SU-DHL-6 (cell line): ENCODE results near the gene CGB8.
"Not testable (repeated sequence)": the region's sequence is repeated elsewhere in the genome, so short reads cannot be mapped to it uniquely, and the experiment has no call there.

Source experiments
- H2AFZ ChIP-seq: fragments of 200-600 bp; sonication (generic); 2 replicates; pipeline ENCODE4 v1.6.1; 2014; ENCODE audit warnings: low read depth, mild to moderate bottlenecking, moderate library complexity, mixed read lengths, antibody characterized with exemption, low read length; ENCODE audit not compliant: severe bottlenecking
- H3F3A ChIP-seq: fragments of 200-600 bp; shearing (Covaris generic); 2 replicates; pipeline ENCODE4 v1.6.0; 2016; ENCODE audit warnings: antibody characterized with exemption, mild to moderate bottlenecking; ENCODE audit not compliant: insufficient read depth
- H3K27ac ChIP-seq: fragments of 200-600 bp; sonication (generic); 2 replicates; pipeline ENCODE4 v1.5.1; 2016; ENCODE audit warnings: low read depth, mild to moderate bottlenecking, low read length, moderate library complexity, mixed read lengths
- H3K27me3 ChIP-seq: fragments of 200-600 bp; sonication (generic), shearing (Covaris generic); 2 replicates; pipeline ENCODE4 v1.6.0; 2014; ENCODE audit warnings: mild to moderate bottlenecking, low read length
- H3K36me3 ChIP-seq: fragments of 200-600 bp; sonication (generic); 2 replicates; pipeline ENCODE4 v1.6.1; 2014; ENCODE audit warnings: mild to moderate bottlenecking, low read length, mixed read lengths
- H3K4me2 ChIP-seq: fragments of 300-600, 200-600 bp; shearing (Covaris generic), sonication (generic); 2 replicates; pipeline ENCODE4 v1.6.0; 2014; ENCODE audit warnings: low read length, low read depth, mild to moderate bottlenecking; ENCODE audit not compliant: poor library complexity, severe bottlenecking
- H3K4me3 ChIP-seq: fragments of 200-600 bp; sonication (generic); 2 replicates; pipeline ENCODE4 v1.5.1; 2014; ENCODE audit warnings: antibody characterized with exemption, low read length, mild to moderate bottlenecking, mixed read lengths; ENCODE audit not compliant: insufficient read depth, poor library complexity, severe bottlenecking
- H3K79me2 ChIP-seq: fragments of 200-600 bp; sonication (generic); 2 replicates; pipeline ENCODE4 v1.6.1; 2014; ENCODE audit warnings: mild to moderate bottlenecking, low read length, moderate library complexity; ENCODE audit not compliant: insufficient read depth
- H3K9ac ChIP-seq: fragments of 200-600 bp; sonication (generic); 2 replicates; pipeline ENCODE4 v1.7.0; 2014; ENCODE audit warnings: mild to moderate bottlenecking, low read length
- H3K9me2 ChIP-seq: fragments of 200-600 bp; sonication (generic); replicated peaks from 2 replicates; pipeline ENCODE4 v1.6.1; 2014; ENCODE audit warnings: low read length; ENCODE audit not compliant: insufficient read depth
- H3K9me3 ChIP-seq: fragments of 200-600 bp; sonication (generic); 2 replicates; pipeline ENCODE4 v1.6.1; 2014; ENCODE audit warnings: low read length, mixed read lengths; ENCODE audit not compliant: insufficient read depth
- H4K20me1 ChIP-seq: fragments of 200-600 bp; sonication (generic); 2 replicates; pipeline ENCODE4 v1.6.1; 2014; ENCODE audit warnings: low read depth, mild to moderate bottlenecking, antibody characterized with exemption, low read length, moderate library complexity, mixed read lengths
- EZH2phosphoT487 ChIP-seq: fragments of 200-600 bp; sonication (generic), shearing (Covaris generic); conservative IDR thresholded peaks from 2 replicates; pipeline ENCODE4 v1.6.1; 2018; ENCODE audit warnings: mild to moderate bottlenecking, antibody characterized with exemption, low read length, moderate library complexity, mixed read lengths
- TF ChIP-seq, protein P1 (sequence below): fragments of 200-600 bp; sonication (generic); IDR thresholded peaks from one replicate; pipeline ENCODE4 v1.5.1; 2017; ENCODE audit warnings: antibody characterized with exemption, mild to moderate bottlenecking, low read length, moderate library complexity; ENCODE audit not compliant: insufficient read depth, poor library complexity, severe bottlenecking

Gene CGB8

DNA sequence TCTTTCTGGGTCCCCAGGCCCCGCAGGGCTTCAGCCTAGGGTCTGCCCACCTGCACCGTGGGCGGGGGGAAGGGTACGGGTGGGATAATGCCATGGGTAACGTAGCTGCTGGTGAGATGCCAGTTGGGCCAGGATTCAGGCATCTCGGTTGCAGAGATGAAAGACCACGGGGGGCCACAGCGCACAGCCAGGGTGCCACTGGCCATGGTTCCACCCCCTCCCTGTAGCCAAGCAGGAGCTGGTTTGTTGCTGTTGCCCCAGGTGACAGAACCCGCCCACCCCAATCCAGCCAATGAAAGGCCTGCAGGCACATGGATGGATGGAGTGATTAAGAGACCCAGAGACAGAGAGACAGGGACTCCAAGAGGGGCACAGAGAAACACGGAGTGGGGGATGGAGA, 9.7 kb upstream of the CGB8 start:
- Histone ChIP-seq H2AFZ (no peak overlapping the region), H3K9ac (no peak overlapping the region), H3F3A (no peaks in the 10 kb centered on the region), H3K36me3 (no peaks in the 10 kb centered on the region), H3K9me3 (no peaks in the 10 kb centered on the region), H4K20me1 (no peaks in the 10 kb centered on the region), H3K4me2 (no peak overlapping the region), H3K27me3 (no peaks in the 10 kb centered on the region), H3K79me2 (no peaks in the 10 kb centered on the region), H3K4me3 (no peak overlapping the region), H3K27ac (no peak overlapping the region), H3K9me2 (no peaks in the 10 kb centered on the region)
- no peak for TF ChIP-seq EZH2phosphoT487
- TF ChIP-seq, protein P1, sequence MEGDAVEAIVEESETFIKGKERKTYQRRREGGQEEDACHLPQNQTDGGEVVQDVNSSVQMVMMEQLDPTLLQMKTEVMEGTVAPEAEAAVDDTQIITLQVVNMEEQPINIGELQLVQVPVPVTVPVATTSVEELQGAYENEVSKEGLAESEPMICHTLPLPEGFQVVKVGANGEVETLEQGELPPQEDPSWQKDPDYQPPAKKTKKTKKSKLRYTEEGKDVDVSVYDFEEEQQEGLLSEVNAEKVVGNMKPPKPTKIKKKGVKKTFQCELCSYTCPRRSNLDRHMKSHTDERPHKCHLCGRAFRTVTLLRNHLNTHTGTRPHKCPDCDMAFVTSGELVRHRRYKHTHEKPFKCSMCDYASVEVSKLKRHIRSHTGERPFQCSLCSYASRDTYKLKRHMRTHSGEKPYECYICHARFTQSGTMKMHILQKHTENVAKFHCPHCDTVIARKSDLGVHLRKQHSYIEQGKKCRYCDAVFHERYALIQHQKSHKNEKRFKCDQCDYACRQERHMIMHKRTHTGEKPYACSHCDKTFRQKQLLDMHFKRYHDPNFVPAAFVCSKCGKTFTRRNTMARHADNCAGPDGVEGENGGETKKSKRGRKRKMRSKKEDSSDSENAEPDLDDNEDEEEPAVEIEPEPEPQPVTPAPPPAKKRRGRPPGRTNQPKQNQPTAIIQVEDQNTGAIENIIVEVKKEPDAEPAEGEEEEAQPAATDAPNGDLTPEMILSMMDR = no peak

DNA sequence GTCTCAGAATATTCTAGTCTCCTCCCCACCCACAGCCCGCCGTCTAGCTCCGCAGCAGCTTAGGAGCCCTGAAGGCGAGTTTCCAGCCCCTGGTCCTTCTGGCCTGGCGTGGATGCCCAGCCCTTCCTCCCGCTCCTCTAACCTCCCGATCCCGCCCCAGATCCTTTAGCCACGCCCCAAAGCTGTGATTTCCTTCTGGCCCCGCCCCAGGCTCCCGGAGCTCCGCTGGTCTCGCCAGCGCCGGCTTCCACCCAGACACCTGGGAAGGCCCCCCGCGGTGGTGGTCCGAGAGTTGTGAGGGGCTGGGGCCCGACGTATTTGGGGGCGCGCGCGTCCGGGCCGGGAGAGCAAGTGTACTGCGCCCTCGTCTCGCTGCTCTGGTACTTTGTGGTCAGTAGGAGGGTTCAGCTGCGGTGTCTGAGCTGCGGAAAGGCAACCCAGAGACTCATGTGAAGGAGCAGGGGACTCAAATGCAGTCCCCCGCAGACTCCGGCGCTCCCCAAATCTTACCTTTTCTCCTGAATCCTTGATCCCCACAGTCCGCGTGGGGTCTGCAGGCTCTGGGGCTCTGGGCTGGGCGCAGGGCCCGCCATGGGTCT, 8.8 kb upstream of the CGB8 start, which contains the start of gene CGB7:
Gene CGB7, minus strand, starts transcription at position 114 of the 599 bp plus-strand sequence. CDS start 2,374 bp downstream, outside the sequence.
- H3K4me3 ChIP-seq = no peak within 1 kb of the TSS
- H3K4me2 ChIP-seq = no peak within 1 kb of the TSS
- no peaks in the 10 kb centered on the region for H3K9me3 ChIP-seq
- H3F3A ChIP-seq = no peaks in the 10 kb centered on the region
- H3K9ac ChIP-seq = no peak within 1 kb of the TSS
- H3K27me3 ChIP-seq = no peaks in the 10 kb centered on the region
- no peaks in the 10 kb centered on the region for H3K36me3 ChIP-seq
- H3K79me2 ChIP-seq = no peaks in the 10 kb centered on the region
- no peak for TF ChIP-seq EZH2phosphoT487
- TF ChIP-seq, protein P1 = no peak
- H3K9me2 ChIP-seq = no peaks in the 10 kb centered on the region
- H3K27ac ChIP-seq = no peak within 1 kb of the TSS
- H4K20me1 ChIP-seq = no peaks in the 10 kb centered on the region
- no peak within 1 kb of the TSS for H2AFZ ChIP-seq

DNA sequence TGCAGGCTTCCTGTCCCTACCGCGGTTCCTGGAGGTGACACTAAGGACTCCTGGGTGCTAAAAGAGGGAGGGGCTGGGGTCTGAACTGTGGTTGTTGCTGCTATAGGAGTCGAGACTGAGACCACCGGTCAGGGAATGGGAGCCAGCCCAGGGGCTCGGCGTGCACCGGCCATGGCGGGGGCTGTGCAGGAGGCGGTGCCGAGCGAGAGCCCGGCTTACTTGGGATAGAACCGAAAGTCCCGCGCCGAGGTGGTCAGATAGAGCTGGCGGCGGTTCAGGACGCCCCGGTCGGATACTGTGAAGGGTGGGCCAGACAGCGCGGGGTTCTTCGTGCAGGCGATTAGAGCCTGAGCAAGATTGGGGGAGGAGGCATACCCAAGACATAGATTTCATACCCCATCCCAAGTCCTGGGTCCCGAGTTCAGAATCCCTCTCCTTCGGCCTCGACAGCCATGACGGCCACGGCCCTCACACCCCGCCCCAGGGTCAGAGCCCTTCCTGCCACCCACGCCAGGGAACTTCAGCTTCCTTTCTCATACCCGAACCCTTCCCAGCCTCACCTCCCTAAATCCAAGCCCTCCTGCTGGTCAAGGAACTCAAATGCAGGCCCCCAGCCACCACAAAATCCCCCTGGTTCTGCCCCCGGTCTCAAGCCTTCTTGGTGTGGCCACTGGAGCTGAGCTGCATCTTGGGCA, 8.1 kb upstream of the CGB8 start:
- not testable (repeated sequence) for H2AFZ ChIP-seq, H3K36me3 ChIP-seq, H3K9me2 ChIP-seq, H4K20me1 ChIP-seq, H3K79me2 ChIP-seq, H3K4me3 ChIP-seq, H3F3A ChIP-seq, H3K9me3 ChIP-seq, H3K9ac ChIP-seq, H3K27ac ChIP-seq, H3K27me3 ChIP-seq, H3K4me2 ChIP-seq
